WTC11 (cell line): Measurements from ENCODE around the gene TES. TPM values are rescaled to one million over a fixed set of nuclear protein-coding genes. Genes with fewer than 3 reads are reported as not detected.
A peak's percentile ranks its signal among the peaks of the same experiment; 100 is the strongest.

Experiments used
- ATAC-seq: fragments of 200-7000 bp; cut with Tn5 transposase; 2 replicates; pipeline ENCODE4 v1.10.0; 2021; ENCODE audit warnings: mild to moderate bottlenecking, moderate library complexity
- CTCF ChIA-PET: fragments of 300-600 bp; sonication (Branson Sonifier 250); formaldehyde crosslinking; loops from one replicate; lab custom pipeline; 2021; ENCODE audit warnings: antibody characterized with exemption; lab: Charles Lee
- POLR2A ChIA-PET: fragments of 350-600 bp; sonication (Branson Sonifier 250); formaldehyde crosslinking; loops from one replicate; lab custom pipeline; 2021; ENCODE audit warnings: antibody characterized with exemption; lab: Charles Lee
- DNase-seq: peaks from one replicate; pipeline ENCODE4 v3.0.0; 2021; ENCODE audit warnings: low spot score
- H3K27ac Mint-ChIP-seq: 2 replicates; pipeline ENCODE4 v1.8.0; 2021; ENCODE audit warnings: mixed read lengths
- H3K27me3 Mint-ChIP-seq: 2 replicates; pipeline ENCODE4 v1.8.0; 2021; ENCODE audit warnings: low read depth, mild to moderate bottlenecking, moderate library complexity, mixed read lengths
- H3K36me3 Mint-ChIP-seq: 2 replicates; pipeline ENCODE4 v1.8.0; 2021; ENCODE audit warnings: mixed read lengths
- H3K4me1 Mint-ChIP-seq: 2 replicates; pipeline ENCODE4 v1.8.0; 2022; ENCODE audit warnings: mixed read lengths
- H3K4me3 Mint-ChIP-seq: 2 replicates; pipeline ENCODE4 v1.8.0; 2021; ENCODE audit warnings: mild to moderate bottlenecking, moderate library complexity, mixed read lengths
- H3K9me3 Mint-ChIP-seq: 2 replicates; pipeline ENCODE4 v1.8.0; 2021; ENCODE audit warnings: mixed read lengths
- CBFB ChIP-seq: sonication (generic); formaldehyde crosslinking; IDR thresholded peaks from 2 replicates; pipeline ENCODE4 v1.8.1; 2022; ENCODE audit warnings: mild to moderate bottlenecking, low read depth, missing genetic modification reagents
- ESRRA ChIP-seq: sonication (generic); formaldehyde crosslinking; IDR thresholded peaks from 2 replicates; pipeline ENCODE4 v1.8.1; 2022; ENCODE audit warnings: mild to moderate bottlenecking, missing genetic modification reagents, borderline replicate concordance
- ETV6 ChIP-seq: sonication (generic); formaldehyde crosslinking; IDR thresholded peaks from 2 replicates; pipeline ENCODE4 v1.8.1; 2022; ENCODE audit warnings: mild to moderate bottlenecking, missing genetic modification reagents
- GABPB1 ChIP-seq: sonication (generic); formaldehyde crosslinking; IDR thresholded peaks from 2 replicates; pipeline ENCODE4 v1.8.1; 2023; ENCODE audit warnings: mild to moderate bottlenecking, missing genetic modification reagents
- GRHL2 ChIP-seq: fragments of 250-450 bp; sonication (Bioruptor Pico); IDR thresholded peaks from 2 replicates; pipeline ENCODE4 v1.8.0; 2022; ENCODE audit warnings: mild to moderate bottlenecking, moderate library complexity; ENCODE audit not compliant: insufficient replicate concordance, severe bottlenecking
- IRF2 ChIP-seq: sonication (generic); formaldehyde crosslinking; IDR thresholded peaks from 2 replicates; pipeline ENCODE4 v1.8.0; 2022; ENCODE audit warnings: low read depth, missing genetic modification reagents, borderline replicate concordance
- MXD4 ChIP-seq: fragments of 250-450 bp; sonication (Bioruptor Pico); IDR thresholded peaks from 2 replicates; pipeline ENCODE4 v1.8.0; 2021; ENCODE audit warnings: mild to moderate bottlenecking, moderate library complexity, borderline replicate concordance
- MYBL2 ChIP-seq: sonication (generic); formaldehyde crosslinking; IDR thresholded peaks from 2 replicates; pipeline ENCODE4 v1.8.1; 2023; ENCODE audit warnings: mild to moderate bottlenecking, moderate library complexity, missing genetic modification reagents
- NFE2L1 ChIP-seq: sonication (generic); formaldehyde crosslinking; IDR thresholded peaks from 2 replicates; pipeline ENCODE4 v1.8.1; 2023; ENCODE audit warnings: missing genetic modification reagents
- NR1H2 ChIP-seq: sonication (generic); formaldehyde crosslinking; IDR thresholded peaks from 2 replicates; pipeline ENCODE4 v1.9.0; 2021; ENCODE audit warnings: mild to moderate bottlenecking, moderate library complexity, missing genetic modification reagents
- RELA ChIP-seq: sonication (generic); formaldehyde crosslinking; IDR thresholded peaks from 2 replicates; pipeline ENCODE4 v1.8.1; 2022; ENCODE audit warnings: missing genetic modification reagents, mild to moderate bottlenecking, borderline replicate concordance
- SP1 ChIP-seq: sonication (generic); formaldehyde crosslinking; conservative IDR thresholded peaks from 2 replicates; pipeline ENCODE4 v1.8.1; 2022; ENCODE audit warnings: missing genetic modification reagents
- TEAD4 ChIP-seq: sonication (generic); formaldehyde crosslinking; IDR thresholded peaks from 2 replicates; pipeline ENCODE4 v1.8.0; 2022; ENCODE audit warnings: mild to moderate bottlenecking, missing genetic modification reagents
- total RNA-seq: library from RNA; stranded (reverse); gene quantifications from 3 replicates; pipeline ENCODE4 v1.2.3, GENCODE V29; 2021
- TF ChIP-seq, protein P1 (sequence below): sonication (generic); formaldehyde crosslinking; IDR thresholded peaks from 2 replicates; pipeline ENCODE4 v1.8.0; 2023; ENCODE audit warnings: missing genetic modification reagents
- TF ChIP-seq, protein P2 (sequence below): sonication (generic); formaldehyde crosslinking; IDR thresholded peaks from 2 replicates; pipeline ENCODE4 v1.8.1; 2023; ENCODE audit warnings: mild to moderate bottlenecking, missing genetic modification reagents

Gene TES
- total RNA-seq, 1 experiment from 2014 or later, result 48.5 TPM

DNA sequence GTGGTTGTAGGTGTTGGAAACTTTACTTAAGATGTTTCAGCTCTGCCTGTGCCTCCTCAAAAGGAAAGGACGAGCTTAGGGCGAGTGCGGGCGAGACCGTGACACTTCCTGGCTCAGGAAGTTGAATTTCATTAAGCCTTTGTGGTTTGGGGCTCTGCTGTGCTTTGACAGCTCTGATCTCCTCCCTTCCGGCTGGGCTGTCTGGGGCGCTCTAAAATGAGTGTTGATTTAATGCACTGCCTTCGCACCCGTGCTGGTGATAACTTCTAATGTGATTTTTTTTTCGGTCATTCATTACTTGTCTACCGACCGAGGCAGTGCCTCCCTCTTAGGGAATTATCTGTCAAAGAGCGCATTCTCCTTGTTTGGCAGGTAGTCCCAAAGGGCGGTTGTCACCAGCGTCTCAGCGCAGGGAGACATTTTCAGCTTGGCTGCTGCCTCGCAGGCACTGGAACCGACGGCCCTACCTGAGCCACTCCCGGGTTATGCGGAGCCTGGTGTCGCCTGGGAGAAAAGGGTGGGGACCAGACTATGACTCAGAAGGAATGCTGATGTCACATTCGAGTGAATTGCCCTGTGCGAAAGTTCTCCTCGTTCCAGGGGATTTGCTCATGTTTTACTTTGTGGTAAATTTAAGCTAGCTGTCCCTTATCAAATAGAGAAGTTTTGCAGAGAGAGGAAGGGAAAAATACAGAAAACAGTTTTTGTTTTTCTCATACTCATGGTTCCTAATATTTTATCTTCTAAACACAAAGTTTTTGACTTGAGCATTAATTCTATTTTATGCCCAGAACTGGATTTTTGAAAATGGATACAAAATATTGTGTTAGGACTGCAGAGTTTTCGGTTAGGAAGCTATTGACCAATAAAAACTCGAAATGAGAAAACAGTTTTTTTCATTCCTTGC, 920 bp downstream of the TES start:
- peak; percentile 72 for ATAC-seq
- Mint-ChIP-seq H3K36me3 (no peaks in the 10 kb centered on the region), H3K9me3 (no peaks in the 10 kb centered on the region), H3K27me3 (no peaks in the 10 kb centered on the region; the same call in 1 of the 2 replicates), H3K27ac (peak overlapping the region; percentile 89), H3K4me1 (peaks cover 42% of the 10 kb centered on the region), H3K4me3 (peak overlapping the region; percentile 88)
- CTCF ChIA-PET, result interaction anchor here (1.1 to 2.3 kb wide), 4 partner anchors 28 to 378 kb away, joined by 4 to 12 read pairs (median 6); no protein-coding TSS in a partner anchor
- DNase-seq, result peak; percentile 68
- POLR2A ChIA-PET, result interaction anchor here (0.6 kb wide), 1 partner anchor 507 kb away, joined by 3 read pairs; no protein-coding TSS in a partner anchor
- TF ChIP-seq SP1 (CRISPR knock-in tag), result 0 out of 2 replicates have a peak, but pooled peaks have one; percentile 22
- TF ChIP-seq RELA (CRISPR knock-in tag), result no peak
- peak; percentile 95 for TF ChIP-seq GABPB1 (CRISPR knock-in tag)
- 0 out of 2 replicates have a peak, but pooled peaks have one; percentile 24 for TF ChIP-seq NFE2L1 (CRISPR knock-in tag)
- no peak for TF ChIP-seq MXD4 (CRISPR knock-in tag)
- TF ChIP-seq GRHL2, result no peak
- no peak for TF ChIP-seq ETV6 (CRISPR knock-in tag)
- TF ChIP-seq TEAD4 (CRISPR knock-in tag), result no peak

DNA sequence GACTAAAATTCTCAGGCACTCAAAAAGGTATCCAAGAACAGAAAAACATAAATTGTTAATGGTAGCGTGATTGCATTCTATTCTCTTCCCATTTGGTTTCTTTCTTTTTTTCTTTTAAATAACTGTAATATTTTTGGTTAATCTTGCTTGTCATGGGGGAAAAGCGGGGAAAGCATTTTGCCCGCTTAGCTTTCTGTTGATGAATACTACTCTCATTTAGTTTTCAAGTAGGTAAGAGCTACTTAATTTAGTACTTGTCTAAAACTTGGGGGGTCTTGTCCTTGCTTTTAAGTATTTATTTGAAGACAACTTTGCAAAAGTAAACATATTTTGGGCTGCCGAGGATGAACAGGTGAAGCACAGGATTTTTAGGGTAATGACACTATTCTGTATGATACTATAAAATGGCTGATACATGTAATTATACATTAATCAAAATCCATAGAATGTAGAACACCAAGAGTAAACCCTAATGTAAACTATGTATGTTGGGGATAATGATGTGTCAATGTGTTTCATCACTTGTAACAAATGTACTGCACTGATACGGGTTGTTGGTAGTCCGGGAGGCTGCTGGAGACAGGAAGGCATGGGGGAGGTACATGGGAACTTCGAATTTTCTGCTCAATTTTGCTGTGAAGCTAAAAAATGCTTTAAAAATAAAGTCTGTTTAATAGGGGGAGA, 1.7 kb downstream of the TES start:
- ATAC-seq, result no peak
- H3K4me1 Mint-ChIP-seq, result peaks cover 42% of the 10 kb centered on the region
- no peaks in the 10 kb centered on the region for H3K9me3 Mint-ChIP-seq
- H3K4me3 Mint-ChIP-seq, result peak overlapping the region; percentile 88
- H3K36me3 Mint-ChIP-seq, result no peaks in the 10 kb centered on the region
- H3K27me3 Mint-ChIP-seq, result no peaks in the 10 kb centered on the region; the same call in 1 of the 2 replicates
- no peak for TF ChIP-seq GABPB1 (CRISPR knock-in tag)
- TF ChIP-seq CBFB, result no peak
- TF ChIP-seq IRF2 (CRISPR knock-in tag), result no peak
- no peak for DNase-seq
- ChIA-PET CTCF (interaction anchor here (2.3 kb wide), 1 partner anchor 32 kb away, joined by 12 read pairs; no protein-coding TSS in a partner anchor), POLR2A (interaction anchor here (0.6 kb wide), 1 partner anchor 506 kb away, joined by 3 read pairs; no protein-coding TSS in a partner anchor)
- no peak overlapping the region for H3K27ac Mint-ChIP-seq

DNA sequence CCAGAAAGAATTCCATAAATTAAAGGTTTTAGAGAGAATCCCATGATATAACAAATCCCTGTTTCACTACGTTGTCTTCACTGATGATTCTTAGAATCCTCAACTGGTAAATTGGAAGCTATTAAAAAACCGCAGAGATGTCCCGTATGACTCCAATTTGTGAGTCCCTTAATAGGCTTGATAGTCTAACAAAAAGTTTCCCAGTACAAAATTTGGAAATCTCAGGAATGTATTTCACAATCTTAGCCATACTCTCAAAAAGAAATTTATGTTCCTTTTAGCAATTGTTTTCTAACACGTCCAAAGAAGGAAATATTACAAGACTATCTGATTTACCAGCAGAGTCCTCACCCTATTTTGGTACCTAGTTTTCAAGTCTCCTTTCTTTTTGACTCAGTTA, 2.5 kb downstream of the TES start:
- no peak for DNase-seq
- ATAC-seq, result no peak
- H3K27ac Mint-ChIP-seq, result no peak overlapping the region
- POLR2A ChIA-PET, result interaction anchor here (0.5 kb wide), 1 partner anchor 719 kb away, joined by 9 read pairs; no protein-coding TSS in a partner anchor
- H3K4me3 Mint-ChIP-seq, result no peak overlapping the region
- TF ChIP-seq ESRRA (CRISPR knock-in tag), result no peak
- TF ChIP-seq MYBL2 (CRISPR knock-in tag), result no peak
- no peak for TF ChIP-seq ETV6 (CRISPR knock-in tag)
- TF ChIP-seq, protein P1, sequence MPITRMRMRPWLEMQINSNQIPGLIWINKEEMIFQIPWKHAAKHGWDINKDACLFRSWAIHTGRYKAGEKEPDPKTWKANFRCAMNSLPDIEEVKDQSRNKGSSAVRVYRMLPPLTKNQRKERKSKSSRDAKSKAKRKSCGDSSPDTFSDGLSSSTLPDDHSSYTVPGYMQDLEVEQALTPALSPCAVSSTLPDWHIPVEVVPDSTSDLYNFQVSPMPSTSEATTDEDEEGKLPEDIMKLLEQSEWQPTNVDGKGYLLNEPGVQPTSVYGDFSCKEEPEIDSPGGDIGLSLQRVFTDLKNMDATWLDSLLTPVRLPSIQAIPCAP (CRISPR knock-in tag), result no peak
- TF ChIP-seq NR1H2 (CRISPR knock-in tag), result no peak
- TF ChIP-seq, protein P2, sequence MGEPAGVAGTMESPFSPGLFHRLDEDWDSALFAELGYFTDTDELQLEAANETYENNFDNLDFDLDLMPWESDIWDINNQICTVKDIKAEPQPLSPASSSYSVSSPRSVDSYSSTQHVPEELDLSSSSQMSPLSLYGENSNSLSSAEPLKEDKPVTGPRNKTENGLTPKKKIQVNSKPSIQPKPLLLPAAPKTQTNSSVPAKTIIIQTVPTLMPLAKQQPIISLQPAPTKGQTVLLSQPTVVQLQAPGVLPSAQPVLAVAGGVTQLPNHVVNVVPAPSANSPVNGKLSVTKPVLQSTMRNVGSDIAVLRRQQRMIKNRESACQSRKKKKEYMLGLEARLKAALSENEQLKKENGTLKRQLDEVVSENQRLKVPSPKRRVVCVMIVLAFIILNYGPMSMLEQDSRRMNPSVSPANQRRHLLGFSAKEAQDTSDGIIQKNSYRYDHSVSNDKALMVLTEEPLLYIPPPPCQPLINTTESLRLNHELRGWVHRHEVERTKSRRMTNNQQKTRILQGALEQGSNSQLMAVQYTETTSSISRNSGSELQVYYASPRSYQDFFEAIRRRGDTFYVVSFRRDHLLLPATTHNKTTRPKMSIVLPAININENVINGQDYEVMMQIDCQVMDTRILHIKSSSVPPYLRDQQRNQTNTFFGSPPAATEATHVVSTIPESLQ (CRISPR knock-in tag), result no peak
- TF ChIP-seq CBFB, result no peak
- TF ChIP-seq, all 79 proteins: peak for 0
- Mint-ChIP-seq H3K9me3 (no peaks in the 10 kb centered on the region), H3K36me3 (no peaks in the 10 kb centered on the region), H3K27me3 (no peaks in the 10 kb centered on the region; the same call in 1 of the 2 replicates), H3K4me1 (peaks cover 42% of the 10 kb centered on the region)
- CTCF ChIA-PET, result no interaction called here
